HG03175 (cell line): ENCODE measurements around the gene ABLIM2.

ENCODE experiments used
- ATAC-seq: cut with Tn5 transposase; IDR thresholded peaks from one replicate; pipeline ENCODE4 v1.9.1; 2021; ENCODE audit warnings: mild to moderate bottlenecking, moderate library complexity; ENCODE audit not compliant: unreplicated experiment

Gene ABLIM2

DNA sequence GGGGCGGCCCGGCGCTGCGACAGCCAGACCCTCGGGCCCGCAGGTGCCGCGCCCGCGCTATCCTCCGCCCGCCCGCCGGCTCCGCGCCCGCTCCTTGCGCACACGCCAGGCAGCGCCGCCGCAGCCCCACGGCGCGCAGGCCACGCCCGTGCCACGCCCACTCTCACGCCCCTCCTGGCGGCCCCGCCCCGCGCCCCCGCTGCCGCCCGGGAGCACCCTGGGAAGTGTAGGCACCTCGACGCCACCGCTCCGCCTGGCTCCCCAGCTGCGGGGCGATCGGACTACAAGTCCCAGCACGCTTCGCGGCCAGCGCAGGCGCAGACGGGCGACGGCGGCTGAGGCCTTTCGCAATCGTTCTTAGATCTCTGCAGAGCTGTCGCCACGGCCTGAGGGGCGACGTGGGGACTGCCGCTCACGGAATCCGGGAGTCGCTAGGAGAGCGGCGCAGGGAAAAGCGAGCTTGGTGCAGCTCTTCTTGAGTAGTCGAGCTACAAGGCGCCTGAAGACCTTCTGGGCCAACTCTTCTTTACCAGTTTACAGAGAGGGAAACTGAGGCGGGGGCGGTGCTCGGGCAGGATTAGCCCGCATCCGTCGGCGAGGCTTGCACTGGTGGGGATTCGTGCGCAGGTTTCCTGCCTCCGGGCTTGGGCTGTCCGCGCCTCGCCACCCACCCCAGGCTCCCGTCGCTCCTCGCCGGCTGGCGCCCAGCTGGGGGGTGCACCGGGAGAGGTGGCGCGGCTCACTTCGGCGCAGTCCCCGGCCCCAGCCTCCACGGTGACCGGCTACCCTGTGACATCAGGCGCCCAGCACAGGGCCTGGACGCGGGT lies at the start of gene ABLIM2:
Gene ABLIM2, minus strand, starts transcription at position 104 of the 827 bp plus-strand sequence. CDS start 124 bp downstream, outside the sequence.
- ATAC-seq, result peak; percentile 96

DNA sequence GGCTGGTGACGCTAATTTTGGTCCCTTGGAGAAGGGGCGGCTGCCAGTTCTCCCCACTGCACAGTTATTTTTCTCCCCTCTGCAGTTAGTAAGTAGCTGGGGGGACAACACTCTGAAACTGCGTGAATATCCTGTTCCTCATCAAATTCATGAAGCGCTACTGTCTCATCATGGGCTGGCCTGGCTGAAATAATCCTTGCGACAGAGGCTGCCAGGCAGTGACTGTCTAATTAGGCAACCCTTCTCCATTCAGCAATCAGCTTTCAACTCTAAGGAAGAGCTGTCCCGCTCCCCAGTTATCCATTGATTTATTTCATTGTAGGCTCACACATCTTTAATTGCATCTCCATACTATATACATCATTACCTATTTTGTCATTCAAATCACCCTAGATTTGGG lies 48.7 kb upstream of the ABLIM2 start:
- no peak for ATAC-seq

DNA sequence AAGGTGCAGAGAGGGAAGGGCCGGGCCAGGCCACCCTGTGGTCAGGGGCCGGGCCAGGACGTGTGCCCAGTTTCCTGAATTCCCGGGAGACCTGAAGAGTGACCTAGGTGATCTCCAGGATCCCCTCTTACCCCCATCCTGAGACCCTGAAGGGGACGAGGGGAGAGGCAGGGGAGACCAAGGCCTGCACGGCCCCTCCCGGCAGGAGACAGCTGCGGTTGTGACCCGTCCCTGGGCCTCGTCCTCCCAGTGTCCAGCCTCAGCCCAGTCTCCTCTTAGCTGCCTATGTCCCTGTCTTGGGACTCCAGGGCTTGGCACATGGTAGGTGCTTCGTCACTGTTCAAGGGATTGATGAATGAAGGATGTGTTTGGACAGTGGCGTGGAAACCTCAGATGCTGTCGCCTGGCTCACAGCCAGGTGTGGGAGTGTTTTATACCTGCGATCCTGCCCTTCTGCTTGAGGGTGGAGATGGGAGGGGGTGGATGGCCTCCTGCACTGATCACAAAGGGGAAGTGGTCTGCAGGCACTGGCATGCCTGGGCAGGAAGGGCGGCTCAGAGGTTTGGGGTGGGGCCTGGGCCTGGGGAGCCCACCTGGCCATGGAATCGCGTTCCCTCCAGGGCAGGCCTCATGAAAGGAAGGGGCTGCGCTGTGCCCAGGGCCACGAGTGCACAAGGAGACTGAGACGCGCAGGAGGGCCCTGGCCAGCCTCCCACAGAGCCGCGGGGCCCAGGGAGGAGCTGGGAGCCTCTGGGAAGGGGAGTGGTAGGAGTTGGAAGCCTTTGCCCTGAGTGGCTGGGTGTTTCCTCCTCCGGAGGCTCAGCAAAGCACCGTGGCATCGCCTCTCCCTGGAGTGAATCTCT lies 47.4 kb upstream of the ABLIM2 start:
- no peak for ATAC-seq

DNA sequence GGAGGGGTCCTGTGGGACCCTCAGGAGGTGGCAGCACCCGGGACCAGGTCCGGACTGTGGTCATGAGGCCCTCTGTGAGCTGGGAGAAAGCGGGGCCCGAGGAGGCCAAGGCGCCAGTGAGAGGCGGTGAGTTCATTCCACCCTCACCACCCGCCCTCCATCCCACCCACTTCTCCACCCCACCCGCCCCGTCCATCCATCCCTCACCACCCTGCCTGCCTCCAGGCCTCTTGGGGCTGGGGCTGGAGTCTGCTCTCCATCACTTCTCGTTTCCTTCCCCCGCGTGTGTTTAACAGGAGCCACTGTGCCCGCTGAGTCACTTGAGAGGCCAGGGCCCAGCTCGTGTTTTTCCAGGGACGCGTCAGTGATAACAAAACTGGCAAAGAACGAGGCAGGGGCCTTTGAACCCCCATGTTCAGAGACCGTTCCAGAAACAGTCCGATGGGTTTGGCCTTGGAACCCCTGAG lies 46.7 kb upstream of the ABLIM2 start:
- no peak for ATAC-seq

DNA sequence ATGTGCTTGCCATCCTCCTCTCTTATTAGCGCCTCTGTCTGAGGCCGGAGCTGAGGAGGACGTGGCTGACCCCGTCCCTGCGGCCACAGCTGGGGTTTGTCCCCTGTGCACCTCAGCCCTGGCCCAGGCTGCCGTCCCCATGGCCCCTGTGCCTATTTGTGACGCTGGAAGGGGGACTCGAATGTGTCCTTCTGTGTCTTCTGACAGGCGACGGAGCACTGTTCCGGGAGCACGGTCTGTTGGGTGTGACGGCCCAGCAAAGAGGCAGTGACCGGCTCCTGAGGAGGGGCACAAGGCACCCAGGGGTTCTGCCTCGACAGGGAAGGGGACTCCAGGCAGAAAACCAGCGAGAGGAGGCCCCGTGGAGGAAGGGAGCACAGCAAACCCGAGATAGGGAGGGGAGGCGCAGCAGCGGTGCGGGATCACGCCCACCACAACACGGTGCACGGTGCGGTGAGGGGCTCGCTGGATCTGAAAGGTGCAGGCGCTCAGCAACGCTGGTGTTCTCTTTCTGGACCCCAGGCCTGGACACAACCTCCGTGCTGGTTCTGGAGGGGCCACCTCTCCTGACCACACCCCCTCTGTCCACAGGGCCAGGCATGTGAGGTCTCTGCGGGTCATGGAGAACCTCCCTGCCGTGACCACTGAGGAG lies 46.1 kb upstream of the ABLIM2 start:
- no peak for ATAC-seq

DNA sequence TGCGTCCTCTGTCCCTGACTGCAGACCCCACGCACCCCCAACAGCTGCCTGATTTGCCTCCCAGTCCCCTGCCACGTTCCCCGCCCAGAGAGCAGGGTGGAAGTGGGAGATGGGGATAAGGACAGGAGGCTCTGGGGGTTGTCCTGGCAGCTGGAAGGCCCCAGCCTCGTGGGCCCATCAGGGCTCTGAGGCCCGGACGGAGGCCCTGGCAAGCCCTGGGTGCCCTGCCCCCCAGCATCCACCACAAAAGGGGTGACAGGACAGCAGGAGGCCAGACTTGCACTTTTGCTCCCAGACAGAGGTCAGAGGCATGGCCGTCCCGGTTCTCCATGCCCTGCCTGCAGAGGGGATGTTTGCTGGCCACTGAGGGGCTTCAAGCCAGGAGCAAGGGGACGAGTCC lies 45.2 kb upstream of the ABLIM2 start:
- no peak for ATAC-seq

DNA sequence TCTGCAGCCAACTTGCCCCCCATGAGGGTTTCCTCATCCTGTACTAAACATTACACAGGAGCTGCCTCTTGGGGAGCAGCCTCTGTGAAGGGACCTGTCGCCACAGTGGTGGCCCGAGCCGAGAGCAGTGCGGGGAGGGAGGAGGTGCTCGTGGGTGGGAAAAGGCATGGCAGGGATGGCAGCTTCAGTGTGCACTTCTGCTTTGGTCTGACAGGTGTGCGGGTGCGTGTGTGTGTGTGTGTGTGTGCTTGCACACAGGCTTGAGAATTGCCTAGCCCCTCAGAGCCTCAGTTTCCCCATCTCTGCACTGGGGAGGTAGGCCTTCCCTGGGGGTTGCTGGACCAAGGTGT lies 44.4 kb upstream of the ABLIM2 start:
- ATAC-seq, result no peak

DNA sequence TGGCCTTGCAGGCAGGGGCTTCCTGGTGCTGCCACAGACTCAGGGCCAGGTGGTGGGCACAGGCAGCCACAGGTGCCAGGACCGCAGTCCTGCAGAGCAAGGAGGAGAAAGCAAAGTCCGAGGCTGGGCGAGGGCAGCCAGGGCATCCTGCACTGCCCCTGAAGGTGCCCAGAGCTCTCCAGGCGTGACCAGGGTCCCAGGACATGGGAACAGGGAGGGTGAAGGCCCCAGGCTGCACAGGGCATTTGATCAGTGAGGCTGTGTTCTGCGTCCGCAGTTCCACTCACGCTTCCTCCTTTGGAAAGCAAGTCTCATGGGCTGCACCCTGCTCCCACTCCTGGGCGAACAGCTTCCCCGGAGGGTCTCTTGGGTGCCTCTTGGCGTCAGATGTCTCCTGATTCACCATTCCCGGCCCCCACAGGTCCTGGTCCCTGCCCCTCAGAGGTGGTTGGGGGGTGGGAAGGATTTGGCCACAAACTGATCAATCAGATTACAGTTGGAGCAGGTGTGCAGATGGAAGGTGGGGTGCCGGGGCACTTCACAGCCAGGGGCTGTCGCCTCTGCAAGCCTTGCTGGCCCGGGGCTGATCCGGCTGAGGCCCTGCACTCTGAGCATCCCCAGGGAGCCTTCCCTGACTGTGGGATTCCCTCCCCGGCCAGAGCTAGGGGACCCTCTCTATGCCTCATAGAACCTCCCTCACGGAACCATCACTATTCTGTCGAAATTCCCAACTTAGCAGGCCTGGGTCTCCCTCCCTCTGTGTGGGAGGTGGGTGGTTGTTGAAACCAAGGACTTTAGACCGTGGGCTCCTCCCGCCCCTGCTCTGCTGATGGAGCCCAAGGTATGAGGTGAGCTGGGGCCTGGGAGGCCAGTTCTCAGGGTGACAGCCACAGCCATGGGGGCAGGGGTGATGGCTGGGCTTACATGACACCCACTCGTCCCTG lies 43.8 kb upstream of the ABLIM2 start:
- ATAC-seq, result no peak

DNA sequence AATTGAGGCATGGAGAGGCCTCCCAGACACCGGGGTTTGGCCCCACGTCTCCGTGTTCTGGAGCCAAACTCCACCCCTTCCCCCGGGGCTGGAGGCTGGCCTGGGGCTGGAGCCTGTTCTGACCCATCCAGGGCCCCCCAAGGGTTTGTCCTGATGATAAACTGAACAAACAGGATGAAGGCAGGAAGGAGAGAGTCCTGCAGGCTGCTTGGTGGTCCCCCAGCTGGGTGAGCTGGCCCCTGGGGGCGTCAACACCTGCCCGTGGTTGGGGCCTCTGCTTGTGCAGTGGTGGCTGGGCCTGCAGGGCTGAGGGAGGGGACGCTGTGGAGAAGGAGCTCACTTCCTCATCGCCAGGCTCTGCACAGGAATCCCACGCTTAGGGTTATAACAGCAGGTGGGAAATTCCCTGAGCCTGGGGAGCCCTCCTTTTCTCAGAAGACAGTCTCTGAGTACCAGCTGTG lies 42.7 kb upstream of the ABLIM2 start:
- ATAC-seq, result peak; percentile 23

DNA sequence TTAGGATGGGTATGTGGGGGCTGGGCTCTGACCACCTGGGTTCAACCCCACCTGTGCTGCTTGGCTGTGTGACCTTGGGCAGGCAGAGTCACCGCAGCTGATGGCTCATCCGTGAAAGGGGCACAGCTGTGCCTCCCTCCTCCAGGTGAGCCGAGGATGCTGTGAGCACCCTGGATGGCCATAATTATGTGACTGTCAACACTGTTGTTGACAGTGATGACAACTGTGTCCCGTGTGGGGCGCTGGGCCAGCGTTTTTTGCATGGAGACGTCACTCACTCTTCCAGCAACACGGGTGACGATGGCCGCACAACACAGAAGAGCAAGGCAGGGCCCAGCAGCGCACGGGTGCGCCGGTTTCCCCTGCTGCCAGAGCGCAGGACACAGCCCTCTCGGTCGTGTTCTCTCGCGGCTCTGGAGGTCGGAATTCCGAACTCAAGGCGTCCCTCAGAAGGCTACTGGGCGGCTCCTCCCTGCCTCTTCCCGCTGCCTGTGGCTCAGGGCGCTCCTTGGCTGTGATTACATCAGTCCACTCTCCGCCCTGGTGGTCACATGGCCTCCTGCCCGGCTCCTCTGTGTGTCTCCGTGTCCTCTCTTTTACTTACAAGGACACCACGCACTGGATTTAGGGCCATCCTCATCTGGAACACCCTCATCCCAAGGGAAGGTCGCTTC lies 41.8 kb upstream of the ABLIM2 start:
- ATAC-seq, result no peak

DNA sequence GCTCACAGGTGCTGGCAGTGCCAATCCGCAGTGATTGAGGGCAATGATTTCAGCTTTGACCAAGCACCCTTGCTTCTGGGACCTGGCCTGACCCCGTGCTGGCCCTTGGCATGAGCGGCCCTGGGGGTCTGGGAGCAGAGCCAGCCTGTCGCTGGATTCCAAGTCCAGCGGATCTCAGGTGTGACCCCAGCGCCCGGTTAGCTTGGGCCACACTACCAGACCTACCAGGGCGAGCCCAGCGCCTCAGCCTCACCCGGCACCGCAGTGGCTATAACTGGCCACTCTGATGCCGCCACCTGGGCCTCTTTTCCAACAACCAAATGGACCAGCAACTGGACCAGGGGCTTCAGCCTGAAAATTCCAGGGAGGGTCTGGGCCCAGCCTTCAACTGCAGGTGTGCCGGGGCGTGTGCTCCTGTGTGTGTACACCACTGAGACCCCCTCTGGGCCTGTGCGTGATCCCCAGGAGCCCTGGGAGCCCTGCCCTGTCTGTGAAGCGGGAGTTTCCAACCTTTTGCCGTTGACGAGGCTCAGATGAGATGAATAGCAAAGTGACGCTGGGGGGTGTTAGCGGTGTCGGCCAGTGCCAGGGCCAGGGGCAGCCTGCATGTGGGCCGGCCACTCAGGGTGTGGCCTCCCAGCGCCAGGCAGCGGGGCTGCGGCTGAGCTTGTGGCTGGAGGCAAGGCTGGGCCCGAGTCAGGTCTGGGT lies 41.1 kb upstream of the ABLIM2 start:
- ATAC-seq, result no peak

DNA sequence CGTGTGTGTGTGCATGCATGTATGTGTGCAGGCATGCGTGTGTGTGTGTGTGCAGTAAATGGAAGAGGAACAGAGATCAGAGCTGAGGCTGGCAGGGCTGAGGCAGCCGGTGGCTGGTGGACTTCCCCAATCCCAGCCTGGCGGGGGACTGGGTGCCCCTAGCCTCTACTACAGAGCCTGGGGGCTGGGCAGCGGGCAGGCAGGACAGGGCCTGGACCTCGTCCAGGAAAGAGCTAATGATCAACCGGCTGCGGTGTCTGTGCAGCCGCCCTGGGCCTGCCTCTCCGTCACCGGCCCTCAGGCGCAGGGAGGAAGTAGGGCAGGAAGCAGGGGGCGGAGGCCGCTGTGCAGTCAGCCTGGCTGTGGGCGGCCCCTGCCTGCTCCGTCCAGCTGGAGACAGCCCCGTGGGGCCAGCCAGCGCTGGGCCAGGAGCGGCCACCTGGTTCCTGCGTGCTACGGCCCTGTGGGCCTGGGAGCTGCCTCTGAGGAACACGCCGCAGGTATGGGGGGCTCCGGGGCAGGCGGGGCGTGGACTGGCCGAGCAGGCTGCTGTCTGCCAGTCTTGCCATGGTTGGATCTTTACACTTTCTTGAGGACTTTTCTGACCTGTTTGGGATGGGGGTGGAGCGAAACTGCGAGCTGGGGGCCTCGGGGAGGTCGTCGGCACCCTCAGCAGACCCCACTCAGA lies 40.4 kb upstream of the ABLIM2 start, which contains the start of gene SH3TC1:
Gene SH3TC1, plus strand, starts transcription at position 385 of the 688 bp plus-strand sequence. CDS start 5,905 bp downstream, outside the sequence.
- peak; percentile 82 for ATAC-seq

DNA sequence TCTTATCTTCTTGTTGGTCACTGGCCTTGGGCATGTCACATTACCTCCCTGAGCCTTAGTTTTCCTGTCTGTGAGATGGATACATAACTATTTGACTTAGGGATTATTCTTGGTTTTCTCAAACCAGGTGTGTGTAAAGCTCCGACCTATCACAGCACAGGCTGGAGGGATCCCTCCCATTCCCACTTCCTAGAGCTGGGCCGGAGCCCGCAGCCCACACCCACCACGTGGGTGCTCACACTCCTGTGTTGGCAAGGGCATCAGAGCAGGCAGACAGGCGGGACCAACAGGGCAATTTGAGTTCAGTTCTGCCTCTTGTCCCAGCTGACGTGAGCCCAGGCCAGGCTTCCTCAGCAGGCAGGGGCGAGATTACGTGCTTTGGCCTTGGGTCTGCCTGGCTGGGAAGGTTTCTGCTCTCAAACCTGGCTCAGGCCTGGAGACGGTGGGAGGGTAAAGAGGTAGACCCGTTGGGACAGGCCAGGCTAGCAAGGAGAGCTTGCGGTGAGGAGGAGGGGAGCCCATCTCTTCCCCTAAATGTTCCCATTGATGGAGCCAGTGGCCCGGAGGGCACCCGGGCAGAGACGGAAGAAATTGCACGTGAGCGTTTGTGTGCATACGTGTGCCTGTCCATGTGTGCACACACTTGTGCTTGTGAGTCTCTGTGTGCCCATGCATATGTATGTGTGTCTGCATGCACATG lies 39.7 kb upstream of the ABLIM2 start:
- peak; percentile 1 for ATAC-seq

DNA sequence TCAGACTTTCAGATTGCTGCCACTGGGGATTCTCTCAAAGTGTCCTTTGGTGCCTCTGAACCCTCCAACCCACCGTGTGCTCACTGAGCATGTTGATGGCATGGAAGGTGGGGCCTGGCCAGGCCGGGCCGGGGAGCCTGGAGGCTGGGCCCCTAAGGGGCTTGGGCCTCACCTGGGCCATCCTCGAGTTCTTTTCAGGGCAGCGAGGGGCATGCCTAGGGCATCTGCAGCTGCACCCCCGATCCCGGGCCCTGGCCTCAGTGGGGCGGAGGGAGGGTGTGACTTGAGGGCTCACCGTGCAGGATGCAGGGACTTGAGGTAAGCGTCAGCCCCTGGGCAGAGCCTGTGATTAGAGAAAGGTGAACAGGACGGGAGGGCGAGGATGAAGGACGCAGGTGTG lies 38.9 kb upstream of the ABLIM2 start:
- no peak for ATAC-seq

DNA sequence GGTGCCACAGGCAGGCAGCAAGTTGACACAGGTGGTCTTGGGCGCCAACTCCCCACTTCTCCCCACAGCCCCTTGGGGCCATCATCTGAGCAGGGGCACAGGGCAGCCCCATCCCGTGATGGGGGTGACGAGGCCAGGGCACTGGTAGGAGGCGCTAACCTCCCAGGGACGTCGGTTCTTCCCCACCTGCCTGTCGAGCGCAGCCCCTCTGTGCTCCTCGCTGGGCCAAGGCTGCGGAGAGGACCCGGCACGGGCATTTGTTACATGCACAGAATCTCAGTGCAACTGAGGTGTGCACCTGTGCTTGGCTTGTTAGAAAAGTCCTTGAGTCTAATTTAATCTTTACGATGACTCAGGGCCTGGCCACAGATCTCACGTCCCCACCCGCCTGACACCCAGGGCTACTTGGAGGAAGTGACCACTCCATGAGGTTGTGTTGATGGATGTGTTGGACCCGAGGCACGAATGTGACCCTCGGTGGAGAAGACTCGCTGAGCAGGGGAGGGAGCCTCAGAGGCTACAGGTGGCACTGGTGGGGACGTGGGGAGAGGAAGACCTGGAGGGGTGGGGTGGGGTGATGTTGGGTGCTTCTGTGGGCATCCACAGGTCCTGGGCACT lies 37.3 kb upstream of the ABLIM2 start:
- no peak for ATAC-seq

DNA sequence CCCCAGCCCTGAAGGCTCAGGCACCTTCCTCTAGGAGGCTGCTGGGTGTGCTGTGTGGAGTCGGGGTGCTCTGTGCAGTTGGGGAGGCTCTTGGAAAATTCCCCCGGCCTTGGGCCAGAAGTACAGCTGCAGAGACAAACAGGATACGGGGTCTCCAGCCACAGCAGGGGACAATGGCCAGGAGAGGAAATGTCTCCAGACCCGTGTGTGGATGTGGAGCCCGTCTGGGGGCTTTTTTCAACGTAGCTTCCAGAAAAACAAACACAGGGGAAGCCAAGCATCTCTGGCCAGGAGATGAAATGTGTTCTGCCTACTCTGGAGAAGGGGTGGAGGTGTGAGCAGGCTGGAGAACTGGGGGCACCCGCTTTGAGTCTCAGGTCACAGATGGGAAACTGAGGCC lies 36.8 kb upstream of the ABLIM2 start:
- ATAC-seq, result no peak
